HEK293 (cell line): ENCODE measurements around the gene KRTAP10-1.
A peak's percentile ranks its signal among the peaks of the same experiment; 100 is the strongest.
"Not testable (repeated sequence)": the region's sequence is repeated elsewhere in the genome, so short reads cannot be mapped to it uniquely, and the experiment has no call there.

Experiments used
- CTCF ChIA-PET: fragments of 350-600 bp; formaldehyde crosslinking; extraction: SDS; loops from one replicate; lab custom pipeline; 2021; ENCODE audit warnings: antibody characterized with exemption; lab: Yijun Ruan, JAX
- POLR2A ChIA-PET: fragments of 300-600 bp; formaldehyde crosslinking; extraction: SDS; loops from one replicate; lab custom pipeline; 2020; ENCODE audit warnings: antibody characterized with exemption, inconsistent platforms; lab: Yijun Ruan, JAX
- H3K27ac ChIP-seq: fragments of 200-500 bp; sonication (Bioruptor generic); 2 replicates; pipeline ENCODE4 v1.5.1; 2014; ENCODE audit warnings: low read depth, low read length, control low read depth, inconsistent platforms; ENCODE audit errors: extremely low read depth
- H3K36me3 ChIP-seq, 2 experiments: fragments of 200-500 bp in 1 of 2; sonication (Bioruptor generic) in 1 of 2; 1 replicate in 1 of 2; 2 replicates in 1 of 2; pipeline ENCODE4 v1.5.1; 2014 to 2017; ENCODE audit warnings: inconsistent platforms in 2 of 2, low read length in 2 of 2; ENCODE audit not compliant: control insufficient read depth in 2 of 2, insufficient read depth in 1 of 2
- H3K4me1 ChIP-seq: fragments of 200-500 bp; sonication (Bioruptor generic); 2 replicates; pipeline ENCODE4 v1.5.1; 2014; ENCODE audit warnings: mild to moderate bottlenecking, low read length, inconsistent platforms; ENCODE audit not compliant: control insufficient read depth, insufficient read depth
- H3K4me3 ChIP-seq: 2 replicates; pipeline ENCODE4 v1.5.1; 2011; ENCODE audit warnings: low read depth, mild to moderate bottlenecking, control low read depth, low read length, moderate library complexity
- H3K9me3 ChIP-seq: fragments of 200-500 bp; sonication (Bioruptor generic); 2 replicates; pipeline ENCODE4 v1.5.1; 2014; ENCODE audit warnings: low read depth, low read length, inconsistent platforms; ENCODE audit not compliant: control insufficient read depth, insufficient read depth
- GFI1B ChIP-seq: fragments of 450-650 bp; formaldehyde crosslinking; IDR thresholded peaks from 2 replicates; pipeline ENCODE4 v1.5.1; 2016; ENCODE audit warnings: missing biosample characterization, missing genetic modification characterization
- GLIS2 ChIP-seq: fragments of 450-650 bp; formaldehyde crosslinking; IDR thresholded peaks from 2 replicates; pipeline ENCODE4 v1.5.1; 2016; ENCODE audit warnings: missing biosample characterization, missing genetic modification characterization
- HOXC10 ChIP-seq: sonication (generic); formaldehyde crosslinking; IDR thresholded peaks from 2 replicates; pipeline ENCODE4 v1.8.1; 2023; ENCODE audit warnings: mild to moderate bottlenecking, missing genetic modification reagents
- KLF16 ChIP-seq: fragments of 450-650 bp; formaldehyde crosslinking; IDR thresholded peaks from 2 replicates; pipeline ENCODE4 v1.5.1; 2017; ENCODE audit warnings: missing biosample characterization, missing genetic modification characterization
- ZEB2 ChIP-seq: fragments of 450-650 bp; formaldehyde crosslinking; IDR thresholded peaks from 2 replicates; pipeline ENCODE4 v1.5.1; 2016; ENCODE audit warnings: missing biosample characterization, missing genetic modification characterization
- ZFHX2 ChIP-seq: fragments of 450-650 bp; formaldehyde crosslinking; conservative IDR thresholded peaks from 2 replicates; pipeline ENCODE4 v1.5.1; 2016; ENCODE audit warnings: missing biosample characterization, missing genetic modification characterization
- ZIC2 ChIP-seq: fragments of 450-650 bp; formaldehyde crosslinking; IDR thresholded peaks from 2 replicates; pipeline ENCODE4 v1.5.1; 2016; ENCODE audit warnings: missing biosample characterization, missing genetic modification characterization
- ZNF157 ChIP-seq: fragments of 450-650 bp; formaldehyde crosslinking; IDR thresholded peaks from 2 replicates; pipeline ENCODE4 v1.5.1; 2016; ENCODE audit warnings: missing biosample characterization, missing genetic modification characterization
- ZNF2 ChIP-seq: fragments of 450-650 bp; formaldehyde crosslinking; IDR thresholded peaks from 2 replicates; pipeline ENCODE4 v1.5.1; 2016; ENCODE audit warnings: missing biosample characterization, missing genetic modification characterization
- ZNF24 ChIP-seq: fragments of 450-650 bp; formaldehyde crosslinking; IDR thresholded peaks from 2 replicates; pipeline ENCODE4 v1.5.1; 2016; ENCODE audit warnings: missing biosample characterization, missing genetic modification characterization
- ZNF335 ChIP-seq: fragments of 450-650 bp; formaldehyde crosslinking; conservative IDR thresholded peaks from 2 replicates; pipeline ENCODE4 v1.5.1; 2016; ENCODE audit warnings: missing biosample characterization, missing genetic modification characterization
- ZNF37A ChIP-seq: fragments of 450-650 bp; IDR thresholded peaks from 2 replicates; pipeline ENCODE4 v1.5.1; 2018; ENCODE audit warnings: missing biosample characterization, missing genetic modification characterization
- ZNF426 ChIP-seq: fragments of 450-650 bp; formaldehyde crosslinking; IDR thresholded peaks from 2 replicates; pipeline ENCODE4 v1.5.1; 2017; ENCODE audit warnings: missing biosample characterization, missing genetic modification characterization, mild to moderate bottlenecking, inconsistent platforms, moderate library complexity
- ZNF510 ChIP-seq: fragments of 450-650 bp; formaldehyde crosslinking; IDR thresholded peaks from 2 replicates; pipeline ENCODE4 v1.5.1; 2018; ENCODE audit warnings: mild to moderate bottlenecking, missing genetic modification characterization, missing biosample characterization; ENCODE audit not compliant: insufficient replicate concordance
- ZNF530 ChIP-seq: fragments of 450-650 bp; formaldehyde crosslinking; IDR thresholded peaks from 2 replicates; pipeline ENCODE4 v1.5.1; 2016; ENCODE audit warnings: low read depth, missing biosample characterization, missing genetic modification characterization
- ZNF544 ChIP-seq: fragments of 450-650 bp; formaldehyde crosslinking; IDR thresholded peaks from 2 replicates; pipeline ENCODE4 v1.5.0; 2017; ENCODE audit warnings: missing biosample characterization, missing genetic modification characterization
- ZNF548 ChIP-seq: fragments of 450-650 bp; formaldehyde crosslinking; IDR thresholded peaks from 2 replicates; pipeline ENCODE4 v1.5.1; 2016; ENCODE audit warnings: missing biosample characterization, missing genetic modification characterization
- ZNF791 ChIP-seq: fragments of 450-650 bp; formaldehyde crosslinking; IDR thresholded peaks from 2 replicates; pipeline ENCODE4 v1.5.1; 2016; ENCODE audit warnings: missing biosample characterization, missing genetic modification characterization
- ZNF837 ChIP-seq: fragments of 450-650 bp; formaldehyde crosslinking; IDR thresholded peaks from 2 replicates; pipeline ENCODE4 v1.5.1; 2016; ENCODE audit warnings: missing biosample characterization, missing genetic modification characterization
- TF ChIP-seq, protein P1 (sequence below): fragments of 450-650 bp; formaldehyde crosslinking; IDR thresholded peaks from 2 replicates; pipeline ENCODE4 v1.5.1; 2017; ENCODE audit warnings: missing biosample characterization, missing genetic modification characterization

KRTAP10-1 gene

DNA sequence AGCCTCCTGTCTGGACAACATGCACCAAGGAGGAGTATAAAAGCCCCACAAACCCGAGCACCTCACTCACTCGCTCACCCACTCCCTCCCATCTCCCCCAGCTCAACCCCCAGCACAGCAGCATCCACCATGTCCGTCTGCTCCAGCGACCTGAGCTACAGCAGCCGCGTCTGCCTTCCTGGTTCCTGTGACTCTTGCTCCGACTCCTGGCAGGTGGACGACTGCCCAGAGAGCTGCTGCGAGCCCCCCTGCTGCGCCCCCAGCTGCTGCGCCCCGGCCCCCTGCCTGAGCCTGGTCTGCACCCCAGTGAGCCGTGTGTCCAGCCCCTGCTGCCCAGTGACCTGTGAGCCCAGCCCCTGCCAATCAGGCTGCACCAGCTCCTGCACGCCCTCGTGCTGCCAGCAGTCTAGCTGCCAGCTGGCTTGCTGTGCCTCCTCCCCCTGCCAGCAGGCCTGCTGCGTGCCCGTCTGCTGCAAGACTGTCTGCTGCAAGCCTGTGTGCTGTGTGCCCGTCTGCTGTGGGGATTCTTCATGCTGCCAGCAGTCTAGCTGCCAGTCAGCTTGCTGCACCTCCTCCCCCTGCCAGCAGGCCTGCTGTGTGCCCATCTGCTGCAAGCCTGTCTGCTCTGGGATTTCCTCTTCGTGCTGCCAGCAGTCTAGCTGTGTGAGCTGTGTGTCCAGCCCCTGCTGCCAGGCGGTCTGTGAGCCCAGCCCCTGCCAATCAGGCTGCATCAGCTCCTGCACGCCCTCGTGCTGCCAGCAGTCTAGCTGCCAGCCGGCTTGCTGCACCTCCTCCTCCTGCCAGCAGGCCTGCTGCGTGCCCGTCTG lies 33.8 kb upstream of the KRTAP10-1 start, which contains the start of gene KRTAP10-4:
TSS of gene KRTAP10-4 (plus strand) at position 100 of the 827 bp plus-strand sequence. CDS start at position 130, 30 bp downstream.
- peak; percentile 23; the same call in 1 of the 2 replicates for TF ChIP-seq ZIC2
- TF ChIP-seq GLIS2 (tag by site-specific recombination) = peak; percentile 15; the same call in 1 of the 2 replicates
- CTCF ChIA-PET = interaction anchor here (0.7 kb wide), 2 partner anchors 61 to 439 kb away, joined by 3 to 4 read pairs; no protein-coding TSS in a partner anchor
- H3K4me1 ChIP-seq, H3K36me3 ChIP-seq, POLR2A ChIA-PET, H3K27ac ChIP-seq, H3K9me3 ChIP-seq, H3K4me3 ChIP-seq: not testable (repeated sequence)

DNA sequence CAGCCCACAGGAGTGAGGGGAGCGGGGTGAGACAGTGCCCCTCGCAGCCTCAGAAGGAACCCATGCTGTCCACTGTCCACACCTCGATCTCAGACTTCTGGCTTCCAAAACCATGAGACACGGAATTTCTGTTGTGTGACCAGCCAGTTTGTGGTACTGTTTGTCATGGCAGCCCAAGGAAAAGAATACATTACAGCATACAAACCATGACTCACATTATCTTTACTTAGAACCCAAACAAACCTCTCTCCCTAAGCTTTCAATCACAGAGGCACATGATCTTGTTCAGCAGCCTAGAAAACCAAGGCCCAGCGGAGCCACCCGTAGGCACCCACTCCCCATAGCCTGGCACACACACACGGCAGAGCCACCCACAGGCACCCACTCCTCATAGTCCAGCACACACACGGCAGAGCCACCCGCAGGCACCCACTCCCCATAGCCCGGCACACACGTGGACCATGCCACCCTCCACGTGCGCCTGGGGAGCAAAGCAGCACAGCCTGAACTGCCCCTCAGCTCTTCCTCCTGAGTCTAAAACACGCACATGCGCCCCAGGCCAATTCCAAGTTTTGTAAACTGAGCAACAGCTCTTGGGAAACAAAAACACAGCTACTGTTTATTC lies 33.1 kb upstream of the KRTAP10-1 start:
- Histone ChIP-seq H3K27ac (no peak overlapping the region), H3K4me1 (no peaks in the 10 kb centered on the region), H3K36me3 (no peaks in the 10 kb centered on the region), H3K9me3 (no peaks in the 10 kb centered on the region), H3K4me3 (no peak overlapping the region)
- ChIA-PET CTCF (interaction anchor here (0.7 kb wide), 1 partner anchor 440 kb away, joined by 4 read pairs; no protein-coding TSS in a partner anchor), POLR2A (interaction anchor here (0.6 kb wide), 2 partner anchors 8 to 146 kb away, joined by 3 to 4 read pairs; no protein-coding TSS in a partner anchor)
- TF ChIP-seq KLF16 (no peak), ZNF37A (tag by site-specific recombination) (no peak), ZEB2 (tag by site-specific recombination) (no peak), GFI1B (tag by site-specific recombination) (no peak), ZNF24 (no peak)

DNA sequence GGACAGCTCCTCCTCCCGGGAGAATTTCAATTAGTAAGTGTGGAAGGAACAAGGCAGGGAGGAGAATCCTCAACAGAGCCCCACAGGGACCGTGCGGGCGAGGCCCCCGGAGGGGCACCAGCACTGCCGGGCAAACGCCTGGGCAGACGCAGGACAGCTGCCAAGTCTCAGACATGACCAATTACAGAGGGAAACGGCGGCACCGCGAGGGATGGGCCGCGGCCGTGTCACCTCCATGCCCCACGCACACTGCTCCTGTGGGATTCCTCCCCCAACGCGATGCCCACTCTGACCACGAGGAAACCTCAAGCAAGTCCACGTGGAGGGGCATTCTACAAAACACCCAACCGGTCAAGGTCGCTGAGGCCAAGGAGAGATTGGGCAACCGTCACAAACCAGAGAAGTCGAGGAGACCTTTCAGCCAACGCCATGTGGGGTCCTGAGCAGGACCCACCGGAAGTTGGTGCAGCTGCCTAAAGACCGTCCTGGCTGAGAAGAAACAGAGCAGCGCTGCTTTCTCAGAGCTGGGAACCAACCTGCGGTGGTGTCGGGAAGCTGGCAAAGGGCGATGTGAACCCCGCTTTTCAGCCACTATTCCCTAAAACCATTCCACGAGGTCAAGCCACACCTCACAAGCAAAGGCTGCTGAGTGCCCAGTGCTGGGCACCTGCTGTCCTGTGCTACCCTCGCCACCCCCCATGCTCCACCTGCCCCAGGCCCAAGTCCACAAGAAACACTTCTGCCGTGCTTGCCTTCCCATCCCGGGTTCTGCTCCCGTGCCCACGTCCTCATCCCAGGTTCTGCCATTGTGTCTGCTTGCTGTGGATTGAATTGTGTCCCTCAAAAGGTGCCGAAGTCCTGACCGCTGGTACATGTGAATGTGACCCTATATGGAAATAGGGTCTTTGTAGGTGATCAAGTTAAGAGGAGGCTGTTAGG lies 32.1 kb upstream of the KRTAP10-1 start:
- no peak for TF ChIP-seq ZNF2
- TF ChIP-seq HOXC10 = no peak
- TF ChIP-seq GFI1B (tag by site-specific recombination) = no peak
- no peak for TF ChIP-seq ZNF335 (tag by site-specific recombination)
- TF ChIP-seq ZNF510 (tag by site-specific recombination) = no peak
- TF ChIP-seq, protein P1, sequence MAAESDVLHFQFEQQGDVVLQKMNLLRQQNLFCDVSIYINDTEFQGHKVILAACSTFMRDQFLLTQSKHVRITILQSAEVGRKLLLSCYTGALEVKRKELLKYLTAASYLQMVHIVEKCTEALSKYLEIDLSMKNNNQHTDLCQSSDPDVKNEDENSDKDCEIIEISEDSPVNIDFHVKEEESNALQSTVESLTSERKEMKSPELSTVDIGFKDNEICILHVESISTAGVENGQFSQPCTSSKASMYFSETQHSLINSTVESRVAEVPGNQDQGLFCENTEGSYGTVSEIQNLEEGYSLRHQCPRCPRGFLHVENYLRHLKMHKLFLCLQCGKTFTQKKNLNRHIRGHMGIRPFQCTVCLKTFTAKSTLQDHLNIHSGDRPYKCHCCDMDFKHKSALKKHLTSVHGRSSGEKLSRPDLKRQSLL (tag by site-specific recombination) = no peak
- no peak for TF ChIP-seq ZNF544
- TF ChIP-seq ZNF548 (tag by site-specific recombination) = no peak
- TF ChIP-seq ZNF426 = no peak
- TF ChIP-seq ZNF530 (tag by site-specific recombination) = no peak
- TF ChIP-seq ZFHX2 = no peak
- no peak for TF ChIP-seq ZNF157
- TF ChIP-seq ZNF791 (tag by site-specific recombination) = no peak
- TF ChIP-seq ZNF837 (tag by site-specific recombination) = no peak
- no peaks in the 10 kb centered on the region for H3K4me1 ChIP-seq
- ChIA-PET CTCF (no interaction called here), POLR2A (interaction anchor here (0.6 kb wide), 2 partner anchors 9 to 147 kb away, joined by 3 to 4 read pairs; no protein-coding TSS in a partner anchor)
- no peak overlapping the region for H3K27ac ChIP-seq
- no peaks in the 10 kb centered on the region for H3K9me3 ChIP-seq
- no peaks in the 10 kb centered on the region for H3K36me3 ChIP-seq
- no peak overlapping the region for H3K4me3 ChIP-seq
